ENCODE results near the gene PID1.

GRCh38 chr2:229022071-229022470, 249.0 kb downstream of the PID1 start:
- TF ChIP-seq CTCF (IDR thresholded peaks at IDR 0.05) (no peak), POLR2A (IDR thresholded peaks at IDR 0.05) (no peak)

All from esophagus squamous epithelium (tissue), 4 donors.